NCI-H524 treated with DMSO at 0.1 percent for 48 hours (cell line): ENCODE data around the gene SLC27A5.

Experiments
- DNase-seq: peaks from one replicate; lab custom pipeline; 2025; lab: John Stamatoyannopoulos, UW

SLC27A5 gene, protein sequence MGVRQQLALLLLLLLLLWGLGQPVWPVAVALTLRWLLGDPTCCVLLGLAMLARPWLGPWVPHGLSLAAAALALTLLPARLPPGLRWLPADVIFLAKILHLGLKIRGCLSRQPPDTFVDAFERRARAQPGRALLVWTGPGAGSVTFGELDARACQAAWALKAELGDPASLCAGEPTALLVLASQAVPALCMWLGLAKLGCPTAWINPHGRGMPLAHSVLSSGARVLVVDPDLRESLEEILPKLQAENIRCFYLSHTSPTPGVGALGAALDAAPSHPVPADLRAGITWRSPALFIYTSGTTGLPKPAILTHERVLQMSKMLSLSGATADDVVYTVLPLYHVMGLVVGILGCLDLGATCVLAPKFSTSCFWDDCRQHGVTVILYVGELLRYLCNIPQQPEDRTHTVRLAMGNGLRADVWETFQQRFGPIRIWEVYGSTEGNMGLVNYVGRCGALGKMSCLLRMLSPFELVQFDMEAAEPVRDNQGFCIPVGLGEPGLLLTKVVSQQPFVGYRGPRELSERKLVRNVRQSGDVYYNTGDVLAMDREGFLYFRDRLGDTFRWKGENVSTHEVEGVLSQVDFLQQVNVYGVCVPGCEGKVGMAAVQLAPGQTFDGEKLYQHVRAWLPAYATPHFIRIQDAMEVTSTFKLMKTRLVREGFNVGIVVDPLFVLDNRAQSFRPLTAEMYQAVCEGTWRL

DNA sequence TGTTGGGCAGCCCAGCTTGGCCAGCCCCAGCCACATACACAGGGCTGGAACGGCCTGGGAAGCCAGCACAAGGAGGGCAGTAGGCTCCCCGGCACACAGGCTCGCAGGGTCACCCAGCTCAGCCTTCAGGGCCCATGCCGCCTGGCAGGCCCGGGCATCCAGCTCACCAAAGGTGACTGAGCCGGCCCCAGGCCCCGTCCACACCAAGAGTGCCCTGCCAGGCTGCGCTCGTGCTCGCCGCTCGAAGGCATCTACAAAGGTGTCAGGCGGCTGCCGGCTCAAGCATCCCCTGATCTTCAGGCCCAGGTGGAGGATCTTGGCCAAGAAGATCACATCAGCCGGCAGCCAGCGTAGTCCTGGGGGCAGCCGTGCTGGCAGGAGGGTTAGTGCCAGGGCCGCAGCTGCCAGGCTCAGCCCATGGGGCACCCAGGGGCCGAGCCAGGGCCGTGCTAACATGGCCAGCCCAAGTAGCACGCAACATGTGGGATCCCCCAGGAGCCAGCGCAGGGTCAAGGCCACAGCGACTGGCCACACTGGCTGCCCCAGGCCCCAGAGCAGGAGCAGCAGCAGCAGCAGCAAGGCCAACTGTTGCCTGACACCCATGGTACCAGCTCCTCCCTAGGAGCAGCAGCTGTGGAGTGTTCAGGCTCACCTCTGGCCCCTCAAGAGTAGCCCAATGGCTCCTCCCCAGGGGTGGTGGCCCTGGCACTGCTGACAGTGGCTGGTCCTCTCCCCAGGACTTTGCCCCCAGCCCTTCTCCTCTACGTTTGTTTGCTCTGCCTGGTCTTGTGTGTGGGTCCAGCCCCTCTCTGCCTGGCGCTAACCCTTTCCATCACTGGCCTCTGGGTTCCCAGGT, at the start of gene SLC27A5:
SLC27A5 (minus strand) TSS at position 640 of the 856 bp plus-strand sequence; CDS start at position 603, 37 bp downstream.
- DNase-seq = no peak

GRCh38 chr19:58560921-58561320, 49.1 kb upstream of the SLC27A5 start:
- no peak for DNase-seq

DNA sequence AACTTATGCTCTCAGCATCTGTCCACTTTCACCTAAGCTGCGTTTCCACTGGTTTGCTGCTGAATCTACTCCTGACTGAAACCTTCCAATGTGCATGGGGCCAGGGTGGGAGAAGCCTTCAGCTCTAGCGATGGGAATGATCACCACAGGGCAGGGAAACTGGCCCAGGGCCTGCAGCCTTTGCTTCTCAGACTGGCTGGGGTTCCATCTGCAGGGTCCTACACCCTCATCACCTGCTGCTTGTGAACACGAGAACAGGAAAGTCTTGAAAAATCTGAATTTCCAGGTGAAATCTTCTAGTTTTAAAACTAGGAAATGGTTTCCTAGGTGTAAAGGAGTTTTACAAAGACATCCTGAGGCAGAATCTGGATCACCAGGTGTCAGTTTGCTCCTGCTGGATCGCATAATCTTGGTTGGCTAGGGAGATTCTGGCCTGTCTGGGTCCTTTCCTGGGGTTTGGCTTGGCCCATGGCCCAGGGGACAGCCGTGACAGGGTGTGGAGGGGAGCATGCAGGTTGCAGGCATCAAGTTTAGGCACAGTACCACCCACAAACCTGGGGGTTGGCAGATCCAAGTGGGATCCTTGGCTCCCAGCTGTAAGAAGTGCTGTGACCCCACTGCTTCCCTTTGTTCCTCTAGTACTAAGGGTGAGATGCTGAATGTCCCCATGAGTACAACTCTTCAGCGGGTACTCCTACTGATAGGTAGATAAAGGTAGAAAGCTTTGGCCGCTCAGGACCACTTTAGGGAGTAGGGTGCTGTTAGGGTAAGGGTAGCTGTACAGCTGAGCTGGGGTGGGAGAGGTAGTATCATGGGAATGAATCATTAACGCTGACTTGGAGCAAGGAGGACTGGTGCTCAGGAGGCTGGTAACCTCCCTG, 48.5 kb upstream of the SLC27A5 start:
- no peak for DNase-seq

GRCh38 chr19:58559275-58560006, 47.6 kb upstream of the SLC27A5 start:
- DNase-seq = no peak

GRCh38 chr19:58558623-58559274, 47.0 kb upstream of the SLC27A5 start:
- no peak for DNase-seq

DNA sequence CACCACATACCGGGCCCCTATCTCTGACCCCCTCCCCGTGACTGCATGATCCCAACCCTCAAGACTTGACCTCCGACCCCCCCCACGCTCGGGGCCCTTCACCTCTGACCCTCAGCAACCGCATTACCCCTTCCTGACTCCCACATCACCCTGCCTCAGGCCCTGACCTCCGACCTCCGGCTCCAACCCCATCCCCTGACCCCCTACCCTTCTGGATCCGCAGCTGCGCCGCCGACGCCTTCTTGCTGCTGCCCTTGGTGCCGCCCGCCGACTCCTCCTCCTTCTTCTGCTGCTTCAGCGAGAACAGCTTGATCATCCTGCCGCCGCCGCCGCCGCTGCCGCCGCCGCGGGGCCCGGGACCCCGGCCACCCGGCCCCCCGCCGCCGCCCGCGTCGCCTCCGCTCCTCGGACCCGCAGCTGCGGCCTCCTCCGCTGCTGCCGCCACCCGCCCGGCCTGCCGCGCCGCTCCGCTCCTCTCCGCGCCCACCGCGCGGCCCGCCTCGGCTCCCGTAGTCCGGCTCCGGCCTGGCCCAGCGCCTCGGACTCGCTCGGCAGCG, 46.4 kb upstream of the SLC27A5 start, which contains the start of gene UBE2M:
UBE2M (minus strand) TSS at position 546 of the 557 bp plus-strand sequence; CDS start at position 316, 230 bp downstream.
- no peak for DNase-seq

DNA sequence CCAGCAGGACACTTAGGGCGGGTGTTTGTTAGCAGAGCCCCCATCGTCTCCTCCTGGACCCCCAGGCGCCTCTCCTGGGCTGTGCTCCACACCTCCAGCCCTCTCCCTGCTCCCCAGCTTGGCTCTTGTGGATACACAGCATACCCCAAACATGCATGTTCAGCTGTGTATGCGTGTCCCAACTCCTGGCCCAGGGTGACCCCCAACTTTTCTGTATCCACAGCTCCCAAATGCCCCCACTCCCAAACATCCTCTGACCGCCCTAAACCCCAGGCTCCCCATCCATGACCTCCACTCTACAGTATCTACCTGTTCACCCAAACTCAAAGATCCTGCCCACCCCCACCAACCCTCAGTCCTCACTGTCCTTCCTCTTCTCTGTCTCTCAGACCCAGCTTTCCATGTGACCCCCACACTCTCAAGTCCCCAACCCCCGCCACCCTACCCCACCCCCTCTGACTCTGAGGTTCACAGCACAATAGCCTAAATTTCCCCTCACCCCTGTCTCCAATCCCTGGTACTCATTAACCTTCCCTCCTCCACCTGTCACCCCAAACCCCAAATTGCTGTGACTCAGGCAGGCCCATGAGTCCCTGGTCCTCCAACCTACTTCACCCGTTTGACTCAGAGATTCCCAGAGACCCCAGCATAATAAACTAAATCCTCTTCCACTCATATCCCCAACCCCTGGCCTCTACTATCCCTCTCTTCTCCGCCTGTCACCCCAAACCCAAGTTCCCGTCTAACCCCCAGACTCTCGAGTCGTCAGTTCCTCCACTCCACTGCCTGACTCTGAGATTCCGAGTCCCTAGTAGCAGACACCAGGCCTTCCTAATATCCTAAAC, 45.7 kb upstream of the SLC27A5 start:
- no peak for DNase-seq

DNA sequence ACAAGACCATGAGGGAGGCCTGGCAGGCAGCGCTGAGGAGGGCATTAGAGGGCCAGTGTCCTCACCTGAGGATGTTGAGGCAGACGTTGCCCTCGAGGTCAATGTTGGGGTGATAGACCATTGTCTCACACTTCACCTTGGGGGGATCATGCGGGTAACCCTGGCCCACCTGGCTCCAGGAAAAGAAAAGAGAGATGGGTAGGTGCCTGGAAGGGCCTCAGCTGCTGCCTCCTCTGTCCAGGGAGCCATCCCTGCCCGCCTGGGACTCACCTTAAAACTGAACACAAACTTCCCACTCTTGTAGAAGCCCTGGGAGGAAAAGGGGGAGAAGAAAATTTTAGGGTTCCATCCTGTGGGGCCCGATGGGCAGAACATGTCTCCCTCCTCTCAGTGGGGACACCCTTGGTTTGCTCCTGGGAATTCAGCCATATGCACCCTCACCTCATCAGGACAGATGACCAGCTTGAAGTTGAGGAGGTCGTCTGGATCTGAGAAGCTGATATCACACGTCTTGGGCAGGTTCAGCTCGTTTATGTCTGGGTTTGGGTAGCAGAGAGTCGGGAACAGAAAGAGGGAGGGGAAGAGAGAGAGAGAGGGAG, 44.9 kb upstream of the SLC27A5 start:
- no peak for DNase-seq

- no peak for DNase-seq
Observed at GRCh38 chr19:58555920-58556621, 44.3 kb upstream of the SLC27A5 start.

DNA sequence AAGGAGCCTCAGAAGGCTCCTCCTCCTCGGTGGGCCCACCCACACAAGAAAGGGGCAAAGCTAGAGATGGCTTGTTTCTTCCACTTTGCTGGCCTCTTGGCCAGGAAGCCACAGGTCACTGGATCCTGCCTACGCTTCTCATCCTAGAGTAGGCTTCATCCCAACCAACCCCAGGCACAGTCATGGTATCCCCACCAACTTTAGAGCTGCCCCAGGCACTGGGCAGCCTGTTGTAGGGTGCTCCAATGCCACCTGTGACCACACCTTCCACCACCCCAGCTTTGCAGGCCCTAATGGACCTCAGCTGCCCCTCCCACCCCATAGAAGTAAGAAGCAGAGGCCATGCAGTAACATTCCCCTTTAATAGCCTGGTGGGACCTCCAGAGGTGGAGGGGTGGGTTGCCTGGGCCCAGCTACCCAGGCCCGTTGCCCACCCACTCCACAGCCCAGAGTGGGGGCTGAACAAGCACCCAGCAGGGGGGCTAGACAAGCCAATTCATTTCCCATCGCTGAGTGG, 43.6 kb upstream of the SLC27A5 start:
- DNase-seq = no peak

DNA sequence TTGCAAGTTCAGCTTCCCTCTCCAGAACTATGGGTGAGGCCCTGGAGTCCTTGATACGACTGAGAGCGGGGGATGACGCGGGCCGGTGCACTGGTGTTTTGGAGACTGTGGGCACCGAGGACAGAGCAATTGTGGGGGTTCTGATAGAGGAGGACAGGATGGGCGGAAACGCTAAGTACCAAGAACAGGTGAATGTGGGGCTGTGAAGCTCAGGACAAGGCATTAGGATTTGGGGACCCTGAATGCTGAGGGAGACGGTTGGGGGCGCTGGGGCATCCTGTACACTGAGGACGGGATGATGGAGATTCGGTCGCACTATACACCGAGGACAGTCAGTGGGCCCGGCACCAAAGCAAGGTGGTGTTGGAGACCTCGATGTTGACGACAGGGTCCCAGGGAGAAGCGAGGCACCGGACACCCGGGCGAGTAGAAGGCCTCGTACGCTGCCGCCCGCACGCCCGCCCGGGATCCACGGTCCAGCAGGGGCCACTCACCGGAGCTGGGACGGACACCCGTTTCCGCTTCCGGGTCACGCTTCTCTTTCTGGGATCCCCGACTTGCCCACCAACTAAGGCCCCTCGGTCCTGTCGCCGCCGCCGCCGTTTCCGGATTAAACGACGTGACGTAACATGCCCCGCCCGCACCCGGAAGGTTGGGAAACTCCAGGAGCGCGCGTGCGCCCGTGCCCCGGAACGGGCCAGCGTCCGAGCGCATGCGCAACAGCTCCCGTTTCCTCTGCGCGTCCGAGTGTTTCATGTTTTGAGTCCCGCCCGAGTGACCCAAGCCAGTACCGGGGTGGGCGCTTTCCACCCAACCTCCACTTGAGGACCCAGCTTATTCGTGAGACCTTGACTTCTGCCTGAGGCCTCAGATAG, 42.9 kb upstream of the SLC27A5 start, which contains the start of gene CHMP2A:
CHMP2A (minus strand) TSS at position 612 of the 875 bp plus-strand sequence. CDS start 893 bp downstream, outside the sequence.
- no peak for DNase-seq

DNA sequence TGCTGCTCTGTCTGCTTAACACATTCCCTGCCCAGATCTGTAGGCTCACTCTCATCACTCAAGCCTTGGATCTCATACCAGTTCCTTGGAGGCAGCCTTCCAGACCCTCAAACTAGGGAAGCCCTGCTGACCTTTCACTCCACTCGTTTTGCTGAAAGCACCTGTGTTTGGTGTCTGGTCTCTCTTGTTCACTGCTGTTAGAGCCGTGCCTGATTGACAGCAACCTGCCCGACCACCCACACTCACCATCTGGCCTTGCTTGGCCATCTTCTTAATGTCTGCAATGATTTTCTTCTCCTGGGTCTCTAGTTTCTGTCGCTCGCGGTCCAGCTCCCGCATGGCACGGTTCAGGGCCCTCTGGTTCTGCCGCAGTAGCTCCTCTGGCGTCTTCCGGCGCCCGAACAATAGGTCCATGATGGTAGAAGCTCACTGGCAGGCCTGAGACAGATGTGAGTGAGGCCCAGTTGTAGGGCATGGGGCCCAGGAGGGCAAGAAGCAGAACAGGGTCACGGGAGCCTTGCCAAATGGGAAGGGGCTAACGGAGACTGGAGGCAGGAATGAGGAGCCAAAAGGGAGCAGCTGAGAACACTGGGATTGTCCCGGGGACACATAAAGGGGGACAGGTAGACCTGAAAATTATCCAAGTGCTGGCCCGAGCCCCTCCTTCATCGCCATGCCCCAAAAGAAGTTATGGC, 42.2 kb upstream of the SLC27A5 start:
- DNase-seq = no peak

- no peak for DNase-seq
Observed at GRCh38 chr19:58552655-58553054, 40.9 kb upstream of the SLC27A5 start.

GRCh38 chr19:58551577-58552471, 40.0 kb upstream of the SLC27A5 start:
- no peak for DNase-seq

GRCh38 chr19:58551123-58551497, 39.3 kb upstream of the SLC27A5 start:
- no peak for DNase-seq
